Skin epidermis (tissue), 12 donors: ENCODE results near the gene CXCL8.

ENCODE experiments used
- H3K27ac ChIP-seq, 21 experiments: fragments of 200-600 bp; sonication (generic) in 11 of 21; one replicate each; pipeline ENCODE4 v1.5.0; 2020; ENCODE audit warnings: mild to moderate bottlenecking in 3 of 21, inconsistent platforms in 2 of 21, moderate library complexity in 2 of 21
- H3K4me3 ChIP-seq, 7 experiments: fragments of 200-600 bp; sonication (generic) in 2 of 7; one replicate each; pipeline ENCODE4 v1.5.0; 2020; ENCODE audit warnings: inconsistent platforms in 2 of 7, mild to moderate bottlenecking in 2 of 7, moderate library complexity in 1 of 7

CXCL8 gene

GRCh38 chr4:73715659-73716058 is 24.7 kb upstream of the CXCL8 start:
- Histone ChIP-seq H3K27ac (no peak overlapping the region), H3K4me3 (no peak overlapping the region)

- H3K4me3 ChIP-seq, result no peak overlapping the region
- H3K27ac ChIP-seq, result peak overlapping the region in 1 of 21 experiments; percentile 32
These were observed 21.7 kb upstream of the CXCL8 start for GRCh38 chr4:73718375-73719373.

- Histone ChIP-seq H3K4me3 (no peak overlapping the region), H3K27ac (peak overlapping the region in 2 of 21 experiments; percentile 17 to 64)
These were observed 18.9 kb upstream of the CXCL8 start for GRCh38 chr4:73721435-73721834.

- Histone ChIP-seq H3K4me3 (no peak overlapping the region), H3K27ac (peak overlapping the region in 2 of 21 experiments; percentile 17 to 64)
These were observed 18.5 kb upstream of the CXCL8 start for GRCh38 chr4:73721909-73722308.

- Histone ChIP-seq H3K4me3 (no peak overlapping the region), H3K27ac (no peak overlapping the region)
These were observed 17.3 kb upstream of the CXCL8 start for GRCh38 chr4:73723023-73723422.

DNA sequence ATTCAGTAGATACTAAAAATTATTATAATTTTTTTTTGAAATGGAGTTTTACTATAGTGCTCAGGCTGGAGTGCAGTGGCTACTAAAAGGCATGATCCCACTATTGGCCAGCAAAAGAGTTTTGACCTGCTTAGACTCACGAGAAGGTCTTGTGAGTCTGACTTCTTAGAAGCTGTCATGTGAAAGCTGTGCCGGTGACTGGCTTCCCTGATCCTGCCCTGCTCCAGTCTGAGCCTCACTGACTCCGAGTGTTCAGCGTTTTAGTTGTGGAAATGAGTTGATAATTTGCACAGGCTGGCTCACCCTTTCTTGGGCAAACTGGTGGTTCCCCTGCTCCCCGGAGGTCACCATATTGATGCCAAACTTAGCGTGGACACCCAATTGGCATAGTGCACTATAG is 16.4 kb upstream of the CXCL8 start:
- no peak overlapping the region for H3K4me3 ChIP-seq

GRCh38 chr4:73725510-73725909 is 14.9 kb upstream of the CXCL8 start:
- no peak overlapping the region for H3K27ac ChIP-seq

More for the DNA sequence above, 16.4 kb upstream of the CXCL8 start:
- no peak overlapping the region for H3K27ac ChIP-seq

DNA sequence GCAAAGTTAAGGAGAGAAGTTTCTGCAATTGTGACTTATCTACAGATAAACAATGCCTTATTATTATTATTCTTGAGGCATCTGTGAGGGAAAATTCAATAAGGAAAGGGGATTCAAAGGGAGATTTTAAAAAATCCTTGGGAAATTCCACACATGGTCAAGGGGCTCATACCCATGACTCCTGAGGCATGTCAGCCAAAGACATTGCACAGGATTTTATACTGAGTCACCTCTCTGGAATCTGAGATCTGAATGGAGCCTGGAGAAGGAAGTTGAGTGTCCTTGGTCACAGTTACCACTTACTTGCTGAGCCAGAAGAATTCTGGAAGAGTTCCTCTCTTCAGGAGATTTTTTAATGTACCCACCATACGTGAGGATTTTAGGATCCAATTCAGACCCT is 14.4 kb upstream of the CXCL8 start:
- Histone ChIP-seq H3K27ac (peak overlapping the region in 1 of 21 experiments; percentile 27), H3K4me3 (no peak overlapping the region)

More at GRCh38 chr4:73725510-73725909, 14.9 kb upstream of the CXCL8 start:
- no peak overlapping the region for H3K4me3 ChIP-seq

- Histone ChIP-seq H3K4me3 (no peak overlapping the region), H3K27ac (no peak overlapping the region)
These were observed 12.7 kb upstream of the CXCL8 start for GRCh38 chr4:73727685-73728084.

DNA sequence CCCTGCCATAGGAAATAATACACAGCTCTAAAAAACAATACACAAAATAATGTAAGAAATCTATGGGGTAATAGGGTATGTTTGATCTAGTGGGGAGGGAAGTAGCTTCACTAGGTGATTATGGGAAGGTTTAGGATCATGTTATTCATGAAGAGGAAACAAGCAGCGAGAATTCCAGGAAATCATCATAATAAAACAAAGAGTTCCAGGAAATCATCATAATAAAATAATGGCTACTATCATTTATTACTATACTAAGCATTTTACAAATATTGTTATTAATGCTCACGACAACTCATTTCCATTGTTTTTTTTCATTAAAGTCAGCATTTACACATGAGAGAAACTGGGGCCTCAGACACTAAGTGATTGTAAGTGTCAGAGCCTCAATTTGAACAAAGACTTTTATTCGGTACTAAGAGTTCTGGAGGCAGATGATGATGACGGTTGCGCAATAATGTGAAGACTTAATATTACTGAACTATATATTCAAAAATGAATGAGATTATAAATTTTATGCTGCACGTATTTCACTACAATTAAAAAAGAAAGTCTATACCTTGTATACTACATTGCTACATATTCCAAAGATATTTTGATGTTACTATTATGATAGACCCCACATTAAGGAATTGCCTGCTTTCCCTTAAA is 12.2 kb upstream of the CXCL8 start:
- Histone ChIP-seq H3K4me3 (no peak overlapping the region), H3K27ac (no peak overlapping the region)

DNA sequence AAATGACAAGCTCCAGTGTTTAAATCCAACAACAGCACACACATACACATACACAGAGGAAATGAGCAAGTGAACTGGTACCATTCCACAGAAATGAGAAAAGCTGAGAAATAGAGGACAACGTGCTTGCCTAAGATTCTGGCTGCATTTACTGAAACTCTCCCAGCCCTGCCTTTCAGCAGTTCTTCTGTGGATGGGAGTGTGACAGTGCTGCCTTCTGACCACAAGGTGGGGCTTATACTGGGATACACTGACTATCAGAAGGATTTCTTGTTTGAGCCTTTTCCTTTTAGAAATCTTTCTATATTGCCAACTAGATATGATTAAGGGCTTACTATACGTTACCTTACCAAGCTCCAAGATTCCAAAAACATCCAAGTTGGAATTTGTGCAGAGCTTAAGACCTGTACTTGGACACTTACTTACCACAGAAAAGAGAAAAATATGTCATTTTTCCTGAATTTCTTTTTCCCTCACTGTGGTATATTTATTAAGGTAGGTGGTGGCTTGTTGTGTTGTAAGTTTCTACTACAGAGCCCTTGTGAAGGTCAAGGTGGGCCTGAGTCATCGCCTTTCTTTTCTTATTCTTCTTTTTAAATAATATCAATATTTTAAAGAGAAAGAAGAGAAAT is 10.7 kb upstream of the CXCL8 start:
- Histone ChIP-seq H3K27ac (peak overlapping the region in 2 of 21 experiments; percentile 2 to 44), H3K4me3 (no peak overlapping the region)

DNA sequence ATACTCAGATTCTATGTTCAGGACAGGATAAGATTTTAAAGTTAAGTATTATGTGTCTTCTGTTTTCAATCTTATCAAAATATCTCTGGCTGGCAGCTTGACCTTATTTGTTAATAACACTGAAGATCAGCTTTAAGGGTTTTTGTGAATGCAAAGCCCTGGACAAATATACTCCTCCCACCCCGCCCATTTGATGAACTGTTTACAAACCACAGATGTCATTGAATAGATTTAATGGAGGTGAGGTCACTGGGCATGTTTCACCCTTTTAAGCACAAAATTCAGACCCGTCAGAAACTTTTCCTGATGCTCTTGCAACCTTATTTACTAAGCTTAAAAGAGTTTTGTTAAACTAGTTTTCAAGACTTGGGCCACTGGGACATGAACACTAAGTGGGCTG is 10.1 kb upstream of the CXCL8 start:
- Histone ChIP-seq H3K4me3 (no peak overlapping the region), H3K27ac (peak overlapping the region in 1 of 21 experiments; percentile 13)

DNA sequence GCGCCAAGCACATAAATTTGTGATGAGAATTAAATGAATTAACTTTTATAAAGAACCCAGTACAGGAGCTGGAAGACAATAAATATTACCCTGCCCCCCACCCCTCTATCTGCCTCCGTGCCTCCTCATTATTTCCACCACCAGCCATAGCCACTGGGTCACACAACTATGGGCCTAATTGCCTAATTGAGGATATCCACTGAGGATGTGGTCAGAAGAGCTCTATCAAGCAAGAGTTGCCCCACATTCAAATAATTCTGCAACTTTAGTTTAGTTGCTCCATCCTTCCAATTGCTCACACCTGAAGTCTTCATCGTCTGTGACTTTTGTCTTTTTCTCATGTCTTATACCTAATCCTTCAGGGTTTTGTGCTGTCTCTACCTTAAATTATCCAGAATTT is 9.5 kb upstream of the CXCL8 start:
- Histone ChIP-seq H3K27ac (peak overlapping the region in 2 of 21 experiments; percentile 15 to 35), H3K4me3 (no peak overlapping the region)

GRCh38 chr4:73731968-73732610 is 8.3 kb upstream of the CXCL8 start:
- no peak overlapping the region for H3K4me3 ChIP-seq
- H3K27ac ChIP-seq, result peak overlapping the region in 4 of 21 experiments; percentile 29 to 73 (median 42)

DNA sequence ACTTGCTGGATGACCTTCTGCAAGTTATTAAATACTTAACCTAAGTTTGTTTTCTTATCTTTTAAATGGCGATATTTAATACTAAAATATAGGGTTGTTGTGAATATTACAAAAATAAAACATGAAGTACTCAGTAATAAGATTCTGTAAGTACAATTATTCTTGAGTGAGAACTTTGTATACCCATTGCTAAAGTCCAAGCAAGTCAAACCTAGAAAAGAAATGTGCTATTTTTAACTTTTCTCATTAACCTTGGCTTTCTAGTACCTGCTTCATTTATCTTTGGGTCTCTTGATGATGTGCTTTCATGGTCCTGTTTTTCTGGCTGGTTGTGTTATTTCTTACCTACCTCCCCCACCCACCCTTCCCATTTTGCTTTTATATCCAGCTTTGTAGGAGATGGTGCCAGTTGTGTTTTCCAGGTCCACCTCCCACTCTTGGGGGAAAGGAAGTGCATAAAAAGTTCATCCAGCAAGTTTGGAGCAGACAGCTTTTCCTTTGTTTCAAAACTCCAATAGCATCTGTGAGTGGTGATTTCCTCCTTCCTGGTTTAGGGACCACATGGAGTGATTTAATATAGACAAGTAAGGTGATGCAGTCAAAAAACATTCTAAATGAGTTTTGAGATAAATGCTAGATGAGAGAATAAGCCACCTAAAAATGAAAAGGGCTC is 7.5 kb upstream of the CXCL8 start:
- Histone ChIP-seq H3K4me3 (no peak overlapping the region), H3K27ac (peak overlapping the region in 2 of 21 experiments; percentile 29 to 73)

DNA sequence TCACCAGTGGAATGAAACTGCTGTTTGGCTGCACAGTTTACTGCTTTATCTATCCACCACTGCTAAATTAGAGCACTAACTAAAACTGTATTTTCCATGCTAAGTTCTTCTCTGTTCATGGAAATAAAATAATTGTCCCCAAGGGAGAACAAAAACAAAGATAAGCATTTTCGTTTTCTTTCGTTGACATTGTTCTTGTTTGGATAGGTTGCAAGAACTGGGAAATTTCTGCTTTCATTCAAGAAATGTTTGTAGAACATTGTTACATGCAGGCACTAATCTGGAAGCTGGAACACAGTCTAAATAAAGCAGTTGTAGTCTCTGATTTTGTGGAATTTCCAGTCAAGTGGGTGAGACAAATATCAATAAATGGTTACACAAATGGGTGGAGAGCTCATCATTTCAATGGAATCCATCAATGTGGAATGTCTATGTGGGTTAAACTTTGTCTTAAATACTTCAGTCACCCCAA is 5.8 kb upstream of the CXCL8 start:
- H3K4me3 ChIP-seq, result no peak overlapping the region
- H3K27ac ChIP-seq, result peak overlapping the region in 4 of 21 experiments; percentile 3 to 41 (median 14)

- H3K27ac ChIP-seq, result peak overlapping the region in 1 of 21 experiments; percentile 41
- no peak overlapping the region for H3K4me3 ChIP-seq
These were observed 5.1 kb upstream of the CXCL8 start for GRCh38 chr4:73735231-73735630.

GRCh38 chr4:73741031-73741749 is 821 bp downstream of the CXCL8 start:
- Histone ChIP-seq H3K4me3 (peak overlapping the region in 1 of 7 experiments; percentile 4), H3K27ac (no peak overlapping the region)
